HG03103 (cell line): ENCODE data around the gene CNGA3.
"Not testable (repeated sequence)": the region's sequence is repeated elsewhere in the genome, so short reads cannot be mapped to it uniquely, and the experiment has no call there.

Experiments
- ATAC-seq: cut with Tn5 transposase; IDR thresholded peaks from one replicate; pipeline ENCODE4 v1.9.1; 2021; ENCODE audit warnings: low read depth; ENCODE audit not compliant: unreplicated experiment

CNGA3 gene

GRCh38 chr2:98346311-98347236 lies at the start of gene CNGA3:
CNGA3 (plus strand) TSS chr2:98346456; CDS start chr2:98369976, 23,520 bp downstream.
- ATAC-seq = no peak

DNA sequence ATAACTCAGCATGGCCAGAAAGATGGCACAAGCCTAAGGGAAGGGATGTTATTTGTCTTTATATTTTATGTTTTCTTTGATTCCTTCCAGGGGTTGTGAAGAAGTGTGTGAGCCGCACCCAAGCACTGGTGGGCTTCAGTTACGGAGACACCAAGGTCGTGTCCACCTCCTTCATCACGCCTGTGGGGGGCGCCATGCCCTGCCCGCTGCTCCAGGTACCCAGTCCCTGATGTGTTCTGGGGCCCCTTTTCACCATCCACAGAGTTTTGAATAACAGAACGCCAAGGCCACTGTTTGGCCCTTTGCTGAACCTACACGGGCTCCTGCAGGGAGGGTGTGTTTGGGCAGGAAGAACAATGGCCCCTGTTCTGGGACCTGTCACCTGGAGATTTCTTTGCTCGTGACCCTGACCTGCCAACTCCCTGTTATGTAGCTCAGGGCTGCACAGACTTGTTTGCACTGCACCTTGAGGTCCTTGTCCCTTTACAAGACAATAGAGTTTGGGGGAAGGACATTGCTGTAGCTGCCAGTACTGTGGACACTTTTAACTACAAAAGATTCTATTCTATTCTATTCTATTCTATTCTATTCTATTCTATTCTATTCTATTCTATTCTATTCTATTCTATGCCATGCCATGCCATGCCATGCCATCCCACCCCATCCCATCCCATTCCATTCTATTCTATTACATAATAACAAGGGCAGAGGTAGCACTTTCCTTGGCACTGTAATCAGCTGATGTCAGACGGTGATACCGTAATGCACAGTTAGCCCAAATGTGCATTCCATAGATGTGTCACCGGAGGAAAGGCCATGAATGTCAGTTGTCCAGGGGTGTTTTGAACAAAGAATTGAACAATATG lies 48.2 kb upstream of the CNGA3 start:
- ATAC-seq = no peak

- no peak for ATAC-seq
Measured at GRCh38 chr2:98298683-98299164, 47.5 kb upstream of the CNGA3 start.

GRCh38 chr2:98299211-98299905 lies 46.9 kb upstream of the CNGA3 start:
- ATAC-seq = no peak

DNA sequence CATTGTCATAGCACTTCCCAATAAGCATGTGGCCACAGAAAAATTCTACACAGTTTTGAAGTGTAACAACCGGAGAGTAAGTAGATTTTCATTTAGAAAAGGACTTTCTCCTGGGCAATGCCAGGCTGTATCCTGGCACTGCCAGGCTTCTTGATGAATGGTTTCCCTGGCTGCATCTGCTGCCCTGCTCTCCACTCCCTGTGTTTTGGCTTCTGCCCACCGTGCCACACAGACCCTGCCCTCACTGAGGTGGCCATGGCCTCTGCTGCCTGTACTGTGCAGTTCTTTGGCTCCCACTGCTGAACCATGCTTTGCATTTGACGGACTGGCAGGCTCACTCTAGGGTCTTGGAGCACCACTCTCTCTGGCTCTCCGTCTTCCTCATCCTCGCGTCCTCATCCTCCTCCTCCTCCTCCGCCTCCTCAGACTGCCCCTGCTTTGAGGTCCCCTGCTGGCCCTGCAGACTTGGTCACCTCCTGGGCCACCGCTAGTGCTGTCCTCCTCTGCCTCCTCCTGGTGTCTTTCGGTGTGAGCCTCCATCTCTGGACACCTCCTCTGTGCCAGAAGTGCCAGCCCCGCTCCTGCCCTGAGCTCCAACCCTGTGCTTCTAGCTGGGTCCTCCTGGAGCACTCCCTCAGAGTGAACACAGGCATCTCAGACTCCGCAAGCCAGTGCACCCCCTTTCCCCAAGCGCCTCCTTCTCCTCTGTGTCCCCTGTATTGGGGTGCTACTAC lies 45.9 kb upstream of the CNGA3 start:
- no peak for ATAC-seq

GRCh38 chr2:98301469-98301868 lies 44.8 kb upstream of the CNGA3 start:
- ATAC-seq = no peak

- not testable (repeated sequence) for ATAC-seq
Measured at GRCh38 chr2:98307131-98307696, 39.0 kb upstream of the CNGA3 start.

GRCh38 chr2:98308068-98308467 lies 38.2 kb upstream of the CNGA3 start:
- no peak for ATAC-seq

DNA sequence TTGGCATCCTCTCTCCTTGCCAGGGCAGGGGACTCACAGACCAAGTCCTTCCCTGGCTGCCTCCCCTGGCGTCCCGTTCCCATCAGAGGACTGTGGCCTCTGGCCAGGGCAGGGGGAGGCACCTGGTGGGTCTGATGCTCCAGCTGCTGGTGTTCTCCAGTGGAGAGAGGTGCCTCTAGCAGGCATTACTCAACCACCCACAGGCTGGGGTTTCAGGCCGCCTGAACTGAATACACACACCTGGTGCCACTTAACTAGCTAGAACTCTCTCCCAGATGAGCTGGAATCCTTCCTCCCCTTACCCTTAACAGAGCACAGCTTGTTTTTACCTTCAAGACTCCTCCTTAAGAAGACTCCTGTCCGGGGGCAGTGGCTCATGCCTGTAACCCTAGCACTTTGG lies 37.7 kb upstream of the CNGA3 start:
- no peak for ATAC-seq

DNA sequence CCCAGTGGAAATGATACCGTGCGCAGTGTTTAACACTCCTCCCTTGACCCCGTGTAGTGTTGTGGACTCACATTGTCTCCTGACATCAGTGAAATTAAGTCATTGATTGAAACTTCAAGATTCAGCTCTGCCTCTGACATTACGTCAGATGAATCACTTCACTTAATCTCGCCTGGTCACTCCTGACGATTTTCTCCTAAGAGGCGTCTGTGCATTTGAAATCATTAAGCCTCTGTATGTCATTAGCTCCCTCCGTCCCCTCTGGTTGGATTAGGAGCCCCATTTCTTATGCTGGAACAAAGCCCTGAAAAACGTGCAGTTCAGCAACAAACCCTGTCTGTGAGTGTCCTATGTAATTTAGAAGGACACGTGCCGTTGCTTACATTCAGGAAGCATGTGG lies 36.7 kb upstream of the CNGA3 start:
- no peak for ATAC-seq

GRCh38 chr2:98310010-98310409 lies 36.2 kb upstream of the CNGA3 start:
- no peak for ATAC-seq

- ATAC-seq = no peak
Measured at GRCh38 chr2:98311090-98311489, 35.2 kb upstream of the CNGA3 start.

DNA sequence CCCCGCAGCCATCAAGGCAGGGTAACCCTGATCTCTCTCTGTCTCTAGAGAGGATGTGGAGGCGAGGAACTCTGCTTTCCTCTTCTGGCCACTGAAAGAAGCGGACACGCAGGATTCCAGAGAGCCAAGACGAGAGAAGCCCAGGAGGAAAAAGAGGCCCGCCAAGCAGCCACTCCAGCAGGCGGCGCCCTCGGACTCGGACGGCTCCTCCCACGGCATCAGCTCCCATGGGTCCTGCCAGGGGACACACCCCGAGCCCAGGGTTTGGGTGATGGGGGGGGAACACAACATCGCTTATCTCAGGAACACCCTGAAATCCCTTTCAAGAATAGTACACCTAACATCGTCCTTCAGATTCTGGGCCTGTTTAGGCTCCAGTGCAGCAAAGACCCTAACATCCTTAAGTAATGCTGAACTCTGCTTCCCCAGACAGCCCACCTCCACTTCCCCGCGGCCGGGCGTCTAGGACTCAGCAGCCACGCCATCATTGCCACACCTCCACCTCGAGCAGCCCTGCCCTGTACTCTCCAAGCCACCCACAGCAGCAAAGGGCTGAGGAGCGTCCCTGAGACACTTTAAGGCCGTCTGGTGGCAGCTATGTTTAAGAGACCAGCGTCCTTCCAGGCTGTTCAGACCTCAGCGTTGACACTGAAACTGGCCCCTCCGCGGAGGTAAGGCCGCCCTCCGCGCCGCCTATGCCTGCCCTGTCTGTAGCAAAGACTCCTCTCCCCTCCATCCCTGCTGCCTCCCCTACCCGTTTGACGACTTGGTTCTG lies 34.3 kb upstream of the CNGA3 start:
- ATAC-seq = no peak

DNA sequence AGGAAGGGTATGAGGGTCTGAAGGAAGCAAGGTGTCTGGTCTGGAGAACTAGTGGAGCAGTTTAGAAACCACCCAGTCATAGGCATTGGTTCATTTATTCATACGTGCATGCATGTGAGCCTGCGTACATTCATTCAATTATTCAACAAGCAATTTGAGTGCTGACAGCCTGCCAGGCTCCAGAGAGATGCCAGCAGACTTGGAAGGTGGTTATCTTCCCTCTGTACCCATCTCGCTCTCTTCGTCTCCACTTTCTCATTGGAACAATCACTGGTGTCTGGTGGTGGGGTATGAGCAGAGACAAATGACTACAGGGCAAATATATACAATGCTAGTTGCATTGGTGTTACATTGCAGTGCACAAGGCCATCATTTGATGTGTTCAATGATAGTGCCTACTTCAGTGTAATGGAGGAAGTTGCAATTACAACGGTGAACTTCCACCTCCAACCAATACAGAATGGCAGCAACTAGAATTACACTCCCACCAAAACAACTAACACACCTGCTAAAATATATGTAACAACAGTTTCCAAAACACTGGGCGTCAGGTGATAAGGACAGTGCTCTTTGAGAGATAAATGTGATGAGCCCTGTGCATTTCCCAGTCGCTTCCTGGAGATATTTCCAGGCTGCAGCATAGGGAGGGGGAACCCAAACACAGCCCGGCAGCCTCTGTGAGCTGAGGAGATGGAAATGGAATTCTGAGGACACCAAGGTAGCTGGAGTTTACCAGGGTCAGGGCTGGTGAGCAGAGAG lies 32.6 kb upstream of the CNGA3 start:
- ATAC-seq = no peak

DNA sequence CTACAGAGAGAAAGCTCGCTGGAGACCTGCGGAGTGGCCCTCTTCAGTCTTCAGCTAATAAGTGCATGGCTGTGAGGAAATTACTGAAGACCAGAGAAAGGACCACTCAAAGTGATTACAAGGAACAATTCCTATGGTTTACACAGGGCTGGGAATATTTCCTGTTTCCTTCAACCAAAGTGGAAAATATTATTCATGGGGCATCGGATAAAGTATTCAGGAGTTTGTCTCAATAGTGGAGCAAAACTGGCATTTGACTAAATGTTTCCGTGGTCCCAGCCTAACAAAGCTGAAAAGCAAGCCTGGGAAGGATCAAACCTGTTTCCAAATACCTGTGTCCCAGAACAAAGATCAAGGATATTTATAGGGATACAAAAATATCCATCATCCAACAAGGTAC lies 32.0 kb upstream of the CNGA3 start:
- no peak for ATAC-seq

DNA sequence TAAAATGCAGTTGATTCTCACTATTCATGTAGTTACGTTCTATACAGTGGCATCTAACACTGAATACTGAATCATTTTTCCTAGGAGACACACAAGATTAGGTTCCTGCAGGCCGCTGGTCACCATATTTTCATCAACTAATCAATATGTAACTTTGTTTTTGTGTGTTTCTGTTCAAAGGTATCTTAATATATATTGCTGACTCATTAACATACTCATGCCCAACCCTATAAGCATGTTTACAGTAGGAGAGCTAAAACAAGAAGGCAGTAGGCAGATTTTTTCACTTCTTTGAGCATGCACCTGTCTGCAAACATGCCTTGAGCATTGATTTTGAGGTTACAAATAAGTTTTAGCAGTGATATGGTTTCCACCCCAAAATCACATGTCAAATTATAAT lies 30.3 kb upstream of the CNGA3 start:
- no peak for ATAC-seq

- ATAC-seq = no peak
Measured at GRCh38 chr2:98317214-98317613, 29.0 kb upstream of the CNGA3 start.

GRCh38 chr2:98320171-98320570 lies 26.1 kb upstream of the CNGA3 start:
- ATAC-seq = not testable (repeated sequence)
